Measurements from ENCODE around the gene NPPC. TPM values are rescaled to one million over a fixed set of nuclear protein-coding genes. Genes with fewer than 3 reads are reported as not detected.
A peak's percentile ranks its signal among the peaks of the same experiment; 100 is the strongest.

The NPPC gene
- polyA plus RNA-seq, 1 experiment, result not detected

GRCh38 chr2:231936491-231936890 lies 10.3 kb upstream of the NPPC start:
- no peak overlapping the region for H3K27ac ChIP-seq (ENCODE audit: low read depth, low read length)
- H3K4me3 ChIP-seq (ENCODE audit: low read depth, low read length), result no peak overlapping the region
- no peak for DNase-seq (ENCODE audit: low read depth, low spot score)
- H3K9me3 ChIP-seq (ENCODE audit: control insufficient read depth, insufficient read depth, low read length), result no peaks in the 10 kb centered on the region; the same call in 1 of the 2 replicates
- POLR2A ChIA-PET, result no interaction called here
- TF ChIP-seq CTCF (IDR thresholded peaks at IDR 0.05; ENCODE audit: low read depth, low read length), result no peak
- peaks cover 27% of the 10 kb centered on the region for H3K27me3 ChIP-seq (ENCODE audit: control insufficient read depth, insufficient read depth, low read length)
- CTCF ChIA-PET, result interaction anchor here (1.4 kb wide), 1 partner anchor 11 kb away, joined by 5 read pairs; no protein-coding TSS in a partner anchor

- Histone ChIP-seq H3K27ac (ENCODE audit: low read depth, low read length) (no peak overlapping the region), H3K9me3 (ENCODE audit: control insufficient read depth, insufficient read depth, low read length) (no peaks in the 10 kb centered on the region; the same call in 1 of the 2 replicates), H3K4me3 (ENCODE audit: low read depth, low read length) (no peak overlapping the region), H3K27me3 (ENCODE audit: control insufficient read depth, insufficient read depth, low read length) (peaks cover 27% of the 10 kb centered on the region)
- no peak for DNase-seq (ENCODE audit: low read depth, low spot score)
- ChIA-PET POLR2A (no interaction called here), CTCF (no interaction called here)
- TF ChIP-seq CTCF (IDR thresholded peaks at IDR 0.05; ENCODE audit: low read depth, low read length), result no peak
Observed at GRCh38 chr2:231935815-231936214, 9.6 kb upstream of the NPPC start.

GRCh38 chr2:231935207-231935524 lies 9.0 kb upstream of the NPPC start:
- Histone ChIP-seq H3K9me3 (ENCODE audit: control insufficient read depth, insufficient read depth, low read length) (no peaks in the 10 kb centered on the region; the same call in 1 of the 2 replicates), H3K4me3 (ENCODE audit: low read depth, low read length) (no peak overlapping the region), H3K27ac (ENCODE audit: low read depth, low read length) (peak overlapping the region; percentile 11), H3K27me3 (ENCODE audit: control insufficient read depth, insufficient read depth, low read length) (peaks cover 29% of the 10 kb centered on the region)
- POLR2A ChIA-PET, result no interaction called here
- no peak for DNase-seq (ENCODE audit: low read depth, low spot score)
- TF ChIP-seq CTCF (IDR thresholded peaks at IDR 0.05; ENCODE audit: low read depth, low read length), result no peak
- CTCF ChIA-PET, result interaction anchor here (0.8 kb wide), 1 partner anchor 34 kb away, joined by 3 read pairs; no protein-coding TSS in a partner anchor

GRCh38 chr2:231934441-231935206 lies 8.4 kb upstream of the NPPC start:
- no peak for DNase-seq (ENCODE audit: low read depth, low spot score)
- no peaks in the 10 kb centered on the region; the same call in 1 of the 2 replicates for H3K9me3 ChIP-seq (ENCODE audit: control insufficient read depth, insufficient read depth, low read length)
- H3K27me3 ChIP-seq (ENCODE audit: control insufficient read depth, insufficient read depth, low read length), result peaks cover 34% of the 10 kb centered on the region
- no peak for TF ChIP-seq CTCF (IDR thresholded peaks at IDR 0.05; ENCODE audit: low read depth, low read length)
- ChIA-PET POLR2A (no interaction called here), CTCF (interaction anchor here (0.8 kb wide), 1 partner anchor 33 kb away, joined by 3 read pairs; no protein-coding TSS in a partner anchor)
- H3K27ac ChIP-seq (ENCODE audit: low read depth, low read length), result peak overlapping the region; percentile 11
- H3K4me3 ChIP-seq (ENCODE audit: low read depth, low read length), result no peak overlapping the region

GRCh38 chr2:231933916-231934401 lies 7.8 kb upstream of the NPPC start:
- no peak for DNase-seq (ENCODE audit: low read depth, low spot score)
- Histone ChIP-seq H3K9me3 (ENCODE audit: control insufficient read depth, insufficient read depth, low read length) (no peaks in the 10 kb centered on the region; the same call in 1 of the 2 replicates), H3K27me3 (ENCODE audit: control insufficient read depth, insufficient read depth, low read length) (peaks cover 41% of the 10 kb centered on the region), H3K4me3 (ENCODE audit: low read depth, low read length) (no peak overlapping the region), H3K27ac (ENCODE audit: low read depth, low read length) (no peak overlapping the region)
- TF ChIP-seq CTCF (IDR thresholded peaks at IDR 0.05; ENCODE audit: low read depth, low read length), result no peak
- CTCF ChIA-PET, result no interaction called here
- POLR2A ChIA-PET, result interaction anchor here (0.7 kb wide), 1 partner anchor 884 kb away, joined by 3 read pairs; no protein-coding TSS in a partner anchor
